ENCODE results near the gene RBM20. TPM values are rescaled to one million over a fixed set of nuclear protein-coding genes. Genes with fewer than 3 reads are reported as not detected.

Gene RBM20
- polyA plus RNA-seq, 3 donors: not detected

DNA sequence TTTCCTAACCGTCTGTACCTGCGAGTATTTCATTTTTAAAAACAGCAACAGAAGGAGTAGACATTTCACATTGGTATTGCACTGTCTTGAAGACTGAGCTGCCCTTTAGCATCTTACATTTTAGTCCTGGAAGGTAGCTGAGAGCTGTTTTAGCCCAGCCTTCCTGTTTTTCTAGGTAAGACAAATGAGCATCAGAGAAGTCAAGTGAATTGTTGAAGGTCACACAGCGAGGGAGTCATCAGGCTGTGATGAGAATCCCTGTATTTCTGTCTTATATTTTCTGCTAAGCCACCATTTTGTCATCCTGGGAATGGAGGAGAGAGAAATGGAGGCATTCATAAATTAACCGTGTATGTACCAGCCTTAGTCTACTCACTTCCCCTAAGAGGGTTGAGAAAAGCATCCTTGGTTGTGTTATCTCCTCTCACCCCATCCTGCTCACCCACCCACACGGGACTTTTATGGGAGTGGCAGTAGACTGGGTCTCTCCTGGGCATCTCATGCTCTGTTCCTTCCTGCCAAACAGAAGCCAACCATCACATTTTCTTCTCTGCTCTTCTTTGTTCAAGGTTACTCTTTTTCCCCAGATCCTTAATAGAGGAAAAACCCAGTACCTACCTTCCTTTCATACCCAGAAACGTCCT, 8.5 kb downstream of the RBM20 start:
- Histone ChIP-seq H3K4me2 (replicated peaks; ENCODE audit: extremely low read depth, low read length, poor library complexity, severe bottlenecking) (no peak overlapping the region), H3K27ac (ENCODE audit: low read depth in 1 of 2, low read length in 2 of 2) (no peak overlapping the region), H3K9me3 (replicated peaks in 1 of 2; ENCODE audit: control insufficient read depth in 1 of 2, insufficient read depth in 1 of 2, low read length in 2 of 2) (no peaks in the 10 kb centered on the region), H3K4me3 (replicated peaks in 1 of 3; ENCODE audit: low read depth in 2 of 3, low read length in 3 of 3) (no peak overlapping the region), H3K27me3 (ENCODE audit: control insufficient read depth in 2 of 2, insufficient read depth in 2 of 2, low read length in 2 of 2) (peaks cover 13 to 14% of the 10 kb centered on the region in 2 donors), H3K79me2 (ENCODE audit: insufficient read depth, low read length) (no peaks in the 10 kb centered on the region), H3K4me1 (ENCODE audit: control insufficient read depth in 1 of 2, insufficient read depth in 2 of 2, low read length in 2 of 2) (no peaks in the 10 kb centered on the region), H3K36me3 (replicated peaks in 1 of 2; ENCODE audit: control insufficient read depth in 1 of 2, insufficient read depth in 2 of 2, low read length in 2 of 2) (no peaks in the 10 kb centered on the region), H3K9ac (ENCODE audit: insufficient read depth, low read length, poor library complexity, severe bottlenecking) (no peak overlapping the region), H2AFZ (ENCODE audit: insufficient read depth, low read depth, low read length, poor library complexity, severe bottlenecking) (no peak overlapping the region), H4K20me1 (ENCODE audit: insufficient read depth, low read length) (no peaks in the 10 kb centered on the region)
- no CpG with 5 or more reads among the region's 6 CpGs for WGBS (ENCODE audit: insufficient coverage)
- no peak for TF ChIP-seq CTCF (IDR thresholded peaks at IDR 0.05)
- no peak overlapping the region for H3K4me3 Mint-ChIP-seq
- H3K4me1 Mint-ChIP-seq: peaks cover 14% of the 10 kb centered on the region
- peaks cover 11 to 28% (median 27%) of the 10 kb centered on the region in 3 donors for H3K27me3 Mint-ChIP-seq (ENCODE audit: low read depth in 3 of 3)
- no peak overlapping the region for H3K27ac Mint-ChIP-seq
- no peak for DNase-seq
- intact Hi-C loops (cut with micrococcal nuclease): no loop called here
- H3K9me3 Mint-ChIP-seq: peaks cover 0 to 3% (median 0%) of the 10 kb centered on the region in 7 donors
- no peaks in the 10 kb centered on the region for H3K36me3 Mint-ChIP-seq

GRCh38 chr10:110655320-110655719, 11.2 kb downstream of the RBM20 start:
- Histone ChIP-seq H2AFZ (ENCODE audit: insufficient read depth, low read depth, low read length, poor library complexity, severe bottlenecking) (no peak overlapping the region), H4K20me1 (ENCODE audit: insufficient read depth, low read length) (no peaks in the 10 kb centered on the region), H3K4me2 (replicated peaks; ENCODE audit: extremely low read depth, low read length, poor library complexity, severe bottlenecking) (no peak overlapping the region), H3K9ac (ENCODE audit: insufficient read depth, low read length, poor library complexity, severe bottlenecking) (no peak overlapping the region), H3K27ac (ENCODE audit: low read depth in 1 of 2, low read length in 2 of 2) (no peak overlapping the region), H3K4me3 (replicated peaks in 1 of 3; ENCODE audit: low read depth in 2 of 3, low read length in 3 of 3) (no peak overlapping the region), H3K9me3 (replicated peaks in 1 of 2; ENCODE audit: control insufficient read depth in 1 of 2, insufficient read depth in 1 of 2, low read length in 2 of 2) (no peaks in the 10 kb centered on the region), H3K36me3 (replicated peaks in 1 of 2; ENCODE audit: control insufficient read depth in 1 of 2, insufficient read depth in 2 of 2, low read length in 2 of 2) (no peaks in the 10 kb centered on the region), H3K27me3 (ENCODE audit: control insufficient read depth in 2 of 2, insufficient read depth in 2 of 2, low read length in 2 of 2) (peaks cover 1 to 4% of the 10 kb centered on the region in 2 donors), H3K79me2 (ENCODE audit: insufficient read depth, low read length) (no peaks in the 10 kb centered on the region), H3K4me1 (ENCODE audit: control insufficient read depth in 1 of 2, insufficient read depth in 2 of 2, low read length in 2 of 2) (no peaks in the 10 kb centered on the region)
- no peak for TF ChIP-seq CTCF (IDR thresholded peaks at IDR 0.05)
- intact Hi-C loops (cut with micrococcal nuclease): no loop called here
- peaks cover 4 to 15% (median 10%) of the 10 kb centered on the region in 3 donors for H3K27me3 Mint-ChIP-seq (ENCODE audit: low read depth in 3 of 3)
- no peak overlapping the region for H3K4me3 Mint-ChIP-seq
- no CpG with 5 or more reads among the region's 1 CpG for WGBS (ENCODE audit: insufficient coverage)
- H3K9me3 Mint-ChIP-seq: peaks cover 0 to 6% (median 3%) of the 10 kb centered on the region in 7 donors
- peaks cover 8% of the 10 kb centered on the region for H3K4me1 Mint-ChIP-seq
- no peak for DNase-seq
- no peaks in the 10 kb centered on the region for H3K36me3 Mint-ChIP-seq
- H3K27ac Mint-ChIP-seq: no peak overlapping the region

Measured in CD14-positive monocyte (primary cell).